ENCODE data around the gene RFX2.

The RFX2 gene

DNA sequence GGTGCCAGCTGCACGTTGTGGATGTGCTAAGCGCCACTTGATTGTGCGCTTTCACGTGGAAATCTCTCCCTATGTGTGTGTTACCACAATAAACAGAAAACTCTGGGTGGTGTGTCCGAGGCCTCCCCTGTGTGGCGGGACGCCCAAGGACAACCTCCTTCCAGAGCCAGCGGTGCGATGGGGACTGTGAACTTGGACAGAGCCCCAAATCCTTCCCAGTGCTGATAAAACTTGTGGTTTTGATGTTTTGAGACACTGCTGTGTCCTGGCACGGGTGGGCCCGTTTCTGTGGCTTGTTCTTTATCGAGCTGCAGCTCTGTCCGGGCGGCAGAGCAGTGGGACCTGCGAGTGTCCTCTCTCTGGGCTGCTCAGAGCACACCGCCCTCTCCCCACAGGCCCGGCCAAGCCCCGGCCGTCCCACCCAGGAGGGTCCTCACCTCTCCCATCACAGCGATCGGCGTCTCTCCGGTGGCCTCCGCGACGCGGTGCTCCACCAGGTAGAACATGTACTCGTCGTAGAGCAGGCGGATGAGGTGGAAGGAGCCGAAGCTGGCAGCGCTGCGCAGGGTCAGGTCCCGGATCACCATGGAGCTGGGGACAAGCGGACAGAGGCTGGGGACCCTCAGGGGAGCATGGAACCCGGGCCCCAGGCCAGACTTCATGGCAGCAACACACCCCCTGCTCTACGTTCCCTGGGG lies 113.5 kb downstream of the RFX2 start:
- Histone ChIP-seq H3K27me3 (ENCODE audit: insufficient read depth, low read length) (no peaks in the 10 kb centered on the region), H3K4me1 (ENCODE audit: insufficient read depth, low read length) (no peaks in the 10 kb centered on the region)

DNA sequence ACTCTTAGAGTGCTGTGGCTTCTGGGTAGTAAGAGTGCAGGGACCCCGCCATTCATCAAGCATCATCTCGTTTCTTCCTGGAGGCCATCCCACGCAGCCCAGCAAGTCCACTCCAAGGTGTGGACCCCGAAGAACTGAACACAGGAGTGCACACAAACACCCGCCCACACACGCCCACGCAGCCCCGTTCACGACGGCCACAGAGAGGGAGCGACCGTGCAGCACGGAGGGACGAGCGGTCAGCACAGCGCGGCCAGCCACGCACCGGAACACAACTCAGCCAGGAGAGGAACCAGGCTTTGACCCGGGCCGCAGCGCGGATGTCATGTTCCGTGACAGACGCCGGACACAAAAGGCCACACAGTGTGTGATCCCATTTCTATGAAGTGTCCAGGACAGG lies 114.2 kb downstream of the RFX2 start:
- H3K4me3 ChIP-seq (ENCODE audit: low read length), result no peak overlapping the region
- H3K4me1 ChIP-seq (ENCODE audit: insufficient read depth, low read length), result no peaks in the 10 kb centered on the region
- no peak overlapping the region for H3K27ac ChIP-seq (ENCODE audit: low read length)
- no peak overlapping the region for H3K9ac ChIP-seq (ENCODE audit: low read depth, low read length)
- H3K36me3 ChIP-seq (ENCODE audit: insufficient read depth, low read depth, low read length), result no peaks in the 10 kb centered on the region
- H3K9me3 ChIP-seq (ENCODE audit: insufficient read depth, low read depth, low read length), result no peaks in the 10 kb centered on the region
- no peaks in the 10 kb centered on the region for H3K27me3 ChIP-seq (ENCODE audit: insufficient read depth, low read length)

More for the DNA sequence above, 113.5 kb downstream of the RFX2 start:
- H3K4me3 ChIP-seq (ENCODE audit: low read length), result no peak overlapping the region
- H3K9ac ChIP-seq (ENCODE audit: low read depth, low read length), result no peak overlapping the region
- H3K27ac ChIP-seq (ENCODE audit: low read length), result no peak overlapping the region
- no peaks in the 10 kb centered on the region for H3K36me3 ChIP-seq (ENCODE audit: insufficient read depth, low read depth, low read length)
- H3K9me3 ChIP-seq (ENCODE audit: insufficient read depth, low read depth, low read length), result no peaks in the 10 kb centered on the region

GRCh38 chr19:5995606-5996005 lies 114.7 kb downstream of the RFX2 start:
- no peak overlapping the region for H3K27ac ChIP-seq (ENCODE audit: low read length)
- no peaks in the 10 kb centered on the region for H3K4me1 ChIP-seq (ENCODE audit: insufficient read depth, low read length)
- no peaks in the 10 kb centered on the region for H3K27me3 ChIP-seq (ENCODE audit: insufficient read depth, low read length)
- no peaks in the 10 kb centered on the region for H3K36me3 ChIP-seq (ENCODE audit: insufficient read depth, low read depth, low read length)
- no peak overlapping the region for H3K4me3 ChIP-seq (ENCODE audit: low read length)
- H3K9ac ChIP-seq (ENCODE audit: low read depth, low read length), result no peak overlapping the region
- no peaks in the 10 kb centered on the region for H3K9me3 ChIP-seq (ENCODE audit: insufficient read depth, low read depth, low read length)

- Histone ChIP-seq H3K4me3 (ENCODE audit: low read length) (no peak overlapping the region), H3K36me3 (ENCODE audit: insufficient read depth, low read depth, low read length) (no peaks in the 10 kb centered on the region), H3K9ac (ENCODE audit: low read depth, low read length) (no peak overlapping the region), H3K9me3 (ENCODE audit: insufficient read depth, low read depth, low read length) (no peaks in the 10 kb centered on the region), H3K27me3 (ENCODE audit: insufficient read depth, low read length) (no peaks in the 10 kb centered on the region), H3K4me1 (ENCODE audit: insufficient read depth, low read length) (no peaks in the 10 kb centered on the region), H3K27ac (ENCODE audit: low read length) (no peak overlapping the region)
These were observed 115.7 kb downstream of the RFX2 start for GRCh38 chr19:5994405-5995165.

DNA sequence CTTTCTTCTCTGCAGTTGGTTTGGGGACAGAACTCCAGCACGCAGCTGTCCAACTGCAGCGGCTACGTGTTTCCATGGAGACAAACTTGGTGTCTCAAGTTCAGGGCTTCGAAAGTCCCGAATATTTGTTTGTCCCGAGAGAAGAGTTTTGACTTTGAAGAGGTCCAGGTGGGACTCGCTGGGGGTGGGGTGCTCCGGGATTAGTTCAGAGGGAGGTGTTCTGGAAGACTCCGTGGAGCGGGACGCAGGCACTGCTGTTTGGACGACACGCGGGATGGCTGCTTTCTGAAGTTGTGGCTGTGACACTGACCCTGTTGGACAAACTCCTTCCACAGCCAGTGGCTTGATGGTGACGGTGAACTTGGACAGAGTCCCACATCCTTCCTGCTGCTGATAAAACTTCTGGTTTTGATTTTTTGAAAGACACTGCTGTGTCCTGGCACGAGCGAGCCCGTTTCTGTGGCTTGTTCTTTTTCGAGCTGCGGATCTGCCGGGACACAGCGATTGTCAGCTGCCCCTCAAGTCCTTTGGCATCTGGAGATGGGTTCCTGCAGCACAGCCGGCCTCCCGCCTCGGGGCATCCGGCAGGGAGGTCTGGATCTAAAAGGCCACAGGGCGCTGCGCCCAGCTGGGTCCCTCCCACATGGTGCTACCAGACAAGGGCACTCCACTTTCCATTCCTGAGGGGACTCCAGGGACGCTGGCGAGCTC lies 116.5 kb downstream of the RFX2 start:
- Histone ChIP-seq H3K4me3 (ENCODE audit: low read length) (no peak overlapping the region), H3K9ac (ENCODE audit: low read depth, low read length) (no peak overlapping the region), H3K4me1 (ENCODE audit: insufficient read depth, low read length) (no peaks in the 10 kb centered on the region), H3K9me3 (ENCODE audit: insufficient read depth, low read depth, low read length) (no peaks in the 10 kb centered on the region), H3K27ac (ENCODE audit: low read length) (no peak overlapping the region), H3K27me3 (ENCODE audit: insufficient read depth, low read length) (no peaks in the 10 kb centered on the region), H3K36me3 (ENCODE audit: insufficient read depth, low read depth, low read length) (no peaks in the 10 kb centered on the region)

DNA sequence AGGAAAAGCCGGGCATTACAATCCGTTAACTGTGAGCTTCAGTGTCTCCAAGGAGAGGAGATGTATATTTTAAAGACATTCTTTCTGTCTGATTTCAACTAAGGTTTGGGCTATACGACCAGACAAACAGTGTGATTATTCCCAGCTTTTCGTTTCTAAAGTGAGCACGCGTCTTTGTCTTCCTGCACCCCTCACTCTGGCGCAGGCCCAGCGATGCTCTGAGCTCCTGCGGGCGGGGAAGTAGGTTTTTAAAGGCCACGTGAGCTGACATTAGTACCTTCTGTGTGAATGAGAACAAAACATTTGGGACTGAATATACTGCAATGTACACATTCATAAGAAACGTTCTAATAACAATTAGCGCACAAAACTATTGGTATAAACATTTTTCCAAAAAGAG lies 117.1 kb downstream of the RFX2 start:
- no peak overlapping the region for H3K4me3 ChIP-seq (ENCODE audit: low read length)
- no peaks in the 10 kb centered on the region for H3K9me3 ChIP-seq (ENCODE audit: insufficient read depth, low read depth, low read length)
- no peaks in the 10 kb centered on the region for H3K36me3 ChIP-seq (ENCODE audit: insufficient read depth, low read depth, low read length)
- no peaks in the 10 kb centered on the region for H3K4me1 ChIP-seq (ENCODE audit: insufficient read depth, low read length)
- no peaks in the 10 kb centered on the region for H3K27me3 ChIP-seq (ENCODE audit: insufficient read depth, low read length)
- H3K27ac ChIP-seq (ENCODE audit: low read length), result no peak overlapping the region
- H3K9ac ChIP-seq (ENCODE audit: low read depth, low read length), result no peak overlapping the region

GRCh38 chr19:5992756-5993155 lies 117.5 kb downstream of the RFX2 start:
- Histone ChIP-seq H3K4me1 (ENCODE audit: insufficient read depth, low read length) (no peaks in the 10 kb centered on the region), H3K9me3 (ENCODE audit: insufficient read depth, low read depth, low read length) (no peaks in the 10 kb centered on the region), H3K27ac (ENCODE audit: low read length) (no peak overlapping the region), H3K27me3 (ENCODE audit: insufficient read depth, low read length) (no peaks in the 10 kb centered on the region), H3K9ac (ENCODE audit: low read depth, low read length) (no peak overlapping the region), H3K36me3 (ENCODE audit: insufficient read depth, low read depth, low read length) (no peaks in the 10 kb centered on the region), H3K4me3 (ENCODE audit: low read length) (no peak overlapping the region)

DNA sequence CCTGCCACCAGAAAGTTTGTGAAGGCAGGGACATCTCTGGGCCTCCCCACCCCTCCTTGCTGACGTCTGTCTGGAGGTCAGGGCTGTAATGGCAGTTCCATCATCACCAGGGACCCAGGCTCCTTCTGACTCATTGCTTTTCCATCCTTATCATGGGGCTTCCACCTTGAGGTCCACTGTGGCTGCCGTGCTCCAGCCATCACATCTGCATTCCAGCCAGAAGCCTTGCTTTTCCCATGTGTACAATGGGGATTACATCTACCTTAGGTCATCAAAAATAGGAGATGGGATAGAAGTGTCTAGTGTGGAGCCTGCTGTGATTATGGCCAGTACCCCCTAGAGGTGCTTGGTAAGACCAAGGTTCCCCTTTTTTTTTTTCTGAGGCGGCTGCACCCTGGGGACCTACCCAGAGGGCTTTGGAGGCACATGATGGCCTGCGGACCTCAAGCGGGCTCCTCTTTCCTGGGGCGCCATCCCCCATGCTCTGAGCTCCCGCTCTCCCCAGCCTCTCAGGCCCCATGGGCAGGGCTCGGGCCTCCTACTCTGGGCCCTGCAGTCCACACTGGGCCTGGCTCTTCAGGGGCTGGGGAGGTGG lies 119.0 kb downstream of the RFX2 start:
- H3K4me3 ChIP-seq (ENCODE audit: low read length), result no peak overlapping the region
- no peaks in the 10 kb centered on the region for H3K4me1 ChIP-seq (ENCODE audit: insufficient read depth, low read length)
- H3K27ac ChIP-seq (ENCODE audit: low read length), result no peak overlapping the region
- H3K27me3 ChIP-seq (ENCODE audit: insufficient read depth, low read length), result no peaks in the 10 kb centered on the region
- no peak overlapping the region for H3K9ac ChIP-seq (ENCODE audit: low read depth, low read length)
- H3K36me3 ChIP-seq (ENCODE audit: insufficient read depth, low read depth, low read length), result no peaks in the 10 kb centered on the region
- H3K9me3 ChIP-seq (ENCODE audit: insufficient read depth, low read depth, low read length), result no peaks in the 10 kb centered on the region

DNA sequence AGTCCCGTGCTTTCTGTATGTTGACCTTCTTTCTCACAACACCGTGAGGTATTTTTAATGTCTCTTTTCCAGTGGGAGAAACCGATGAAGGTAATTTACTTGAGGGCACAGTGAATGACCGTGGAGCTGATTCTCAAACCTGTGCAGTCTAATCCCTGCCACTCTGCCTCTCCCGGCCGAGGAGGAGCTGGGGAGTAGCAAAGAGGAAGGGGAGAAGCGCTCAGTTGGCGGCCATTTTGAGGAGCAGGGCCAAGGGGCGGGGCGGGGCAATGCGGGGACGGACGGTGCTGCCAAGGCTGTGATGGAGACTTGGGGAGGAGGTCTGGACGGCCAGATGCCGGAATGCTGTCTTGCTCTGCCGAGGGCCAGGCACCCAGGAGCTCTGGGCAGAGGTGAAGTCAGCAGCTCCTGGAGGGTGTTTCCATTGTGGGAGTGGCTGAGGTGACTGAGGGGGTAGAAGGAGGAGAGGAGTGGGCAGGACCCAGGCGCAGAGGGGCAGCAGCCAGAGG lies 120.0 kb downstream of the RFX2 start:
- no peaks in the 10 kb centered on the region for H3K27me3 ChIP-seq (ENCODE audit: insufficient read depth, low read length)
- peak overlapping the region; percentile 45; the same call in 1 of the 2 replicates for H3K4me3 ChIP-seq (ENCODE audit: low read length)
- no peak overlapping the region for H3K9ac ChIP-seq (ENCODE audit: low read depth, low read length)
- no peak overlapping the region for H3K27ac ChIP-seq (ENCODE audit: low read length)
- H3K4me1 ChIP-seq (ENCODE audit: insufficient read depth, low read length), result no peaks in the 10 kb centered on the region
- no peaks in the 10 kb centered on the region for H3K9me3 ChIP-seq (ENCODE audit: insufficient read depth, low read depth, low read length)
- H3K36me3 ChIP-seq (ENCODE audit: insufficient read depth, low read depth, low read length), result no peaks in the 10 kb centered on the region

- H3K9me3 ChIP-seq (ENCODE audit: insufficient read depth, low read depth, low read length), result no peaks in the 10 kb centered on the region
These were observed 120.8 kb downstream of the RFX2 start for GRCh38 chr19:5989388-5990074.

More at GRCh38 chr19:5989388-5990074, 120.8 kb downstream of the RFX2 start:
- no peaks in the 10 kb centered on the region for H3K27me3 ChIP-seq (ENCODE audit: insufficient read depth, low read length)
- no peaks in the 10 kb centered on the region for H3K4me1 ChIP-seq (ENCODE audit: insufficient read depth, low read length)
- H3K36me3 ChIP-seq (ENCODE audit: insufficient read depth, low read depth, low read length), result no peaks in the 10 kb centered on the region
- no peak overlapping the region for H3K9ac ChIP-seq (ENCODE audit: low read depth, low read length)
- no peak overlapping the region for H3K27ac ChIP-seq (ENCODE audit: low read length)
- no peak overlapping the region for H3K4me3 ChIP-seq (ENCODE audit: low read length)

Measured in iPS-20b (cell line).